HepG2 (cell line): ENCODE data around the gene ARL4D. TPM values are rescaled to one million over a fixed set of nuclear protein-coding genes. Genes with fewer than 3 reads are reported as not detected.

Source experiments
- ARID2 ChIP-seq: sonication (generic); formaldehyde crosslinking; IDR thresholded peaks from 2 replicates; pipeline ENCODE4 v1.8.1; 2022; ENCODE audit warnings: mild to moderate bottlenecking, missing genetic modification reagents, borderline replicate concordance
- ARNT ChIP-seq: fragments of 450-650 bp; IDR thresholded peaks from 2 replicates; pipeline ENCODE4 v1.6.1; 2017
- ATM ChIP-seq: fragments of 450-650 bp; IDR thresholded peaks from 2 replicates; pipeline ENCODE4 v1.7.1; 2017; ENCODE audit warnings: mild to moderate bottlenecking, borderline replicate concordance
- BATF2 ChIP-seq: sonication (generic); formaldehyde crosslinking; IDR thresholded peaks from 2 replicates; pipeline ENCODE4 v1.8.0; 2022; ENCODE audit warnings: mild to moderate bottlenecking, missing genetic modification reagents, moderate library complexity
- CENPT ChIP-seq: sonication (generic); formaldehyde crosslinking; IDR thresholded peaks from 2 replicates; pipeline ENCODE4 v1.8.0; 2022; ENCODE audit warnings: low read depth, mild to moderate bottlenecking, moderate library complexity, missing genetic modification reagents
- CREBL2 ChIP-seq: sonication (generic); formaldehyde crosslinking; IDR thresholded peaks from 2 replicates; pipeline ENCODE4 v1.8.1; 2023; ENCODE audit warnings: missing genetic modification reagents, mild to moderate bottlenecking, borderline replicate concordance
- E2F2 ChIP-seq: sonication (generic); formaldehyde crosslinking; IDR thresholded peaks from 2 replicates; pipeline ENCODE4 v1.4.0; 2020; ENCODE audit warnings: missing genetic modification reagents, borderline replicate concordance
- HCFC1 ChIP-seq: fragments of 150-350 bp; IDR thresholded peaks from 2 replicates; pipeline ENCODE4 v1.6.1; 2014; ENCODE audit warnings: low read depth, low read length
- HNRNPUL1 ChIP-seq: fragments of 200-400 bp; formaldehyde crosslinking; IDR thresholded peaks from 2 replicates; pipeline ENCODE4 v1.6.1; 2017; ENCODE audit warnings: low read depth, mild to moderate bottlenecking, low read length, moderate library complexity
- IRF9 ChIP-seq: sonication (generic); formaldehyde crosslinking; IDR thresholded peaks from 2 replicates; pipeline ENCODE4 v1.8.0; 2022; ENCODE audit warnings: missing genetic modification reagents, mild to moderate bottlenecking, borderline replicate concordance
- KAT2B ChIP-seq: fragments of 150-350 bp; IDR thresholded peaks from 2 replicates; pipeline ENCODE4 v1.6.1; 2014; ENCODE audit warnings: low read depth, low read length, borderline replicate concordance
- MLLT10 ChIP-seq: sonication (generic); formaldehyde crosslinking; IDR thresholded peaks from 2 replicates; pipeline ENCODE4 v1.4.0; 2020; ENCODE audit warnings: missing genetic modification reagents
- MXD1 ChIP-seq: sonication (generic); formaldehyde crosslinking; IDR thresholded peaks from 2 replicates; pipeline ENCODE4 v1.4.0; 2020; ENCODE audit warnings: mild to moderate bottlenecking, missing genetic modification reagents
- MXD4 ChIP-seq: IDR thresholded peaks from 2 replicates; pipeline ENCODE4 v1.6.1; 2016; ENCODE audit warnings: mild to moderate bottlenecking, missing biosample characterization, missing genetic modification reagents
- NFATC3 ChIP-seq: sonication (generic); formaldehyde crosslinking; IDR thresholded peaks from 2 replicates; pipeline ENCODE4 v1.5.1; 2020; ENCODE audit warnings: mild to moderate bottlenecking, missing genetic modification reagents
- TP53 ChIP-seq: sonication (generic); formaldehyde crosslinking; conservative IDR thresholded peaks from 2 replicates; pipeline ENCODE4 v1.4.0; 2020; ENCODE audit warnings: missing genetic modification reagents
- ZBTB20 ChIP-seq: sonication (generic); formaldehyde crosslinking; IDR thresholded peaks from 2 replicates; pipeline ENCODE4 v1.8.1; 2023; ENCODE audit warnings: missing genetic modification reagents, low read depth, mild to moderate bottlenecking, borderline replicate concordance
- ZBTB7B ChIP-seq: sonication (generic); formaldehyde crosslinking; IDR thresholded peaks from 2 replicates; pipeline ENCODE4 v1.4.0; 2020; ENCODE audit warnings: missing genetic modification reagents
- ZNF121 ChIP-seq: sonication (generic); formaldehyde crosslinking; IDR thresholded peaks from 2 replicates; pipeline ENCODE4 v1.5.0; 2020; ENCODE audit warnings: mild to moderate bottlenecking, missing genetic modification reagents
- ZNF124 ChIP-seq: sonication (generic); formaldehyde crosslinking; IDR thresholded peaks from 2 replicates; pipeline ENCODE4 v1.4.0; 2020; ENCODE audit warnings: missing genetic modification reagents
- ZNF260 ChIP-seq: sonication (generic); formaldehyde crosslinking; IDR thresholded peaks from 2 replicates; pipeline ENCODE4 v1.4.0; 2020; ENCODE audit warnings: missing genetic modification reagents, low read depth, mild to moderate bottlenecking, borderline replicate concordance
- ZNF432 ChIP-seq: sonication (generic); formaldehyde crosslinking; IDR thresholded peaks from 2 replicates; pipeline ENCODE4 v1.5.0; 2020; ENCODE audit warnings: missing genetic modification reagents, mild to moderate bottlenecking, borderline replicate concordance
- ZNF605 ChIP-seq: sonication (generic); formaldehyde crosslinking; IDR thresholded peaks from 2 replicates; pipeline ENCODE4 v1.8.0; 2022; ENCODE audit warnings: mild to moderate bottlenecking, missing genetic modification reagents
- ZNF678 ChIP-seq: sonication (generic); formaldehyde crosslinking; IDR thresholded peaks from 2 replicates; pipeline ENCODE4 v1.4.0; 2020; ENCODE audit warnings: mild to moderate bottlenecking, missing genetic modification reagents
- ZNF737 ChIP-seq: sonication (generic); formaldehyde crosslinking; IDR thresholded peaks from 2 replicates; pipeline ENCODE4 v1.5.0; 2020; ENCODE audit warnings: missing genetic modification reagents, mild to moderate bottlenecking, borderline replicate concordance
- ZNF816 ChIP-seq: sonication (generic); formaldehyde crosslinking; IDR thresholded peaks from 2 replicates; pipeline ENCODE4 v1.8.0; 2022; ENCODE audit warnings: missing genetic modification reagents, mild to moderate bottlenecking, borderline replicate concordance
- ZZZ3 ChIP-seq: sonication (generic); formaldehyde crosslinking; IDR thresholded peaks from 2 replicates; pipeline ENCODE4 v1.4.0; 2020; ENCODE audit warnings: missing genetic modification reagents, mild to moderate bottlenecking, borderline replicate concordance
- polyA plus RNA-seq, 8 experiments: library from polyadenylated mRNA; depleted of rRNA in 3 of 8; stranded (reverse) in 7 of 8; unstranded in 1 of 8; fragments of >200 nt; fragmentation: Illumina TruSeq in 4 of 8; extraction: Trizol in 4 of 8; gene quantifications; 2 replicates each; pipeline versions ENCODE4 v1.2.1 to v1.2.3, GENCODE V29; 2011 to 2016; ENCODE audit warnings: low read depth in 4 of 8, missing spikeins in 1 of 8, mixed read lengths in 1 of 8; ENCODE audit not compliant: insufficient read depth in 1 of 8
- total RNA-seq, 5 experiments: library from RNA; depleted of rRNA; stranded (reverse); fragments of >200 nt; fragmentation: Illumina TruSeq; extraction: Trizol; gene quantifications; 2 replicates each; pipeline ENCODE4 v1.2.3, GENCODE V29; 2016; ENCODE audit warnings: low read depth in 1 of 5

Gene ARL4D
- total and polyA plus RNA-seq, 2 of the 13 experiments (the other 11 are each of a cell fraction or from before 2014, with no cell fraction given): 9.0 to 25.9 TPM

- no peak for TF ChIP-seq BATF2 (CRISPR knock-in tag)
- TF ChIP-seq CENPT (CRISPR knock-in tag): no peak
- no peak for TF ChIP-seq ARNT
- peak; percentile 76; the same call in 1 of the 2 replicates for TF ChIP-seq ZZZ3 (CRISPR knock-in tag)
- TF ChIP-seq ZBTB20 (CRISPR knock-in tag): peak; percentile 78
- TF ChIP-seq ZNF678 (CRISPR knock-in tag): peak; percentile 76; the same call in 1 of the 2 replicates
- TF ChIP-seq NFATC3: no peak
- TF ChIP-seq HCFC1: no peak
- peak; percentile 78 for TF ChIP-seq MXD4 (CRISPR knock-in tag)
- no peak for TF ChIP-seq HNRNPUL1
- peak; percentile 66; the same call in 1 of the 2 replicates for TF ChIP-seq ARID2 (CRISPR knock-in tag)
- TF ChIP-seq ZNF121 (CRISPR knock-in tag): peak; percentile 45; the same call in 1 of the 2 replicates
- no peak; the same call in 1 of the 2 replicates for TF ChIP-seq MXD1 (CRISPR knock-in tag)
- 0 out of 2 replicates have a peak, but pooled peaks have one; percentile 51 for TF ChIP-seq CREBL2 (CRISPR knock-in tag)
- peak; percentile 87; the same call in 1 of the 2 replicates for TF ChIP-seq ZNF605 (CRISPR knock-in tag)
- no peak for TF ChIP-seq ZNF737 (CRISPR knock-in tag)
- peak; percentile 95; the same call in 1 of the 2 replicates for TF ChIP-seq IRF9
- no peak for TF ChIP-seq KAT2B
- TF ChIP-seq ZNF124 (CRISPR knock-in tag): peak; percentile 92; the same call in 1 of the 2 replicates
- TF ChIP-seq MLLT10 (CRISPR knock-in tag): no peak
- TF ChIP-seq ZNF260 (CRISPR knock-in tag): no peak
- no peak for TF ChIP-seq ZNF432 (CRISPR knock-in tag)
- TF ChIP-seq TP53 (CRISPR knock-in tag): no peak
- peak; percentile 64; the same call in 1 of the 2 replicates for TF ChIP-seq E2F2
- TF ChIP-seq ATM: no peak
- TF ChIP-seq ZBTB7B (CRISPR knock-in tag): peak; percentile 96
- TF ChIP-seq ZNF816: no peak
Measured at GRCh38 chr17:43398724-43399595, at the start of gene ARL4D (continued).
